OCI-LY3 (cell line): ENCODE measurements around the gene MTHFD1.

Source experiments
- EZH2phosphoT487 ChIP-seq: fragments of 200-600 bp; shearing (Covaris generic); IDR thresholded peaks from 2 replicates; pipeline ENCODE4 v1.6.1; 2018; ENCODE audit warnings: antibody characterized with exemption, mixed run types, low read depth
- TF ChIP-seq, protein P1 (sequence below): fragments of 200-600, 300-600 bp; sonication (generic); IDR thresholded peaks from 2 replicates; pipeline ENCODE4 v1.5.1; 2014; ENCODE audit warnings: antibody characterized with exemption, low read length, low read depth

DNA sequence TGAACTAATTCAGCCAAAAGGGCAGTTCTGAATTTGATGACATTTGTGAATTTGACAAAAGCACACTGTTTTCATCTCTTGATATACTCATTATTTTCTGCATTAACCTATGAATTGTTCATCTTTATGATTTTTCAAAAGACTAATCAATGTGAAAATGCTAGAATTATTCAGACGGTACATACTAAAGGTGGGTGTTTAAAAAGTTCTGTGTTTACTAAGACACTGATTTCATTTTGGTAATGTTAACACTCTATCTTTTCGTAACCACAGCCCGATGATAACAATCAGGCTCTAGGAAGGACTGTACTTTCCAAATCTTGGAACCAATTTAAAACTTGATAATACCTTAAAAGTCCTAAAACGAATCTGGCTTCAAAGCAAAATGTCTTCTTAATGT lies 86.5 kb downstream of the MTHFD1 start:
- TF ChIP-seq, protein P1, sequence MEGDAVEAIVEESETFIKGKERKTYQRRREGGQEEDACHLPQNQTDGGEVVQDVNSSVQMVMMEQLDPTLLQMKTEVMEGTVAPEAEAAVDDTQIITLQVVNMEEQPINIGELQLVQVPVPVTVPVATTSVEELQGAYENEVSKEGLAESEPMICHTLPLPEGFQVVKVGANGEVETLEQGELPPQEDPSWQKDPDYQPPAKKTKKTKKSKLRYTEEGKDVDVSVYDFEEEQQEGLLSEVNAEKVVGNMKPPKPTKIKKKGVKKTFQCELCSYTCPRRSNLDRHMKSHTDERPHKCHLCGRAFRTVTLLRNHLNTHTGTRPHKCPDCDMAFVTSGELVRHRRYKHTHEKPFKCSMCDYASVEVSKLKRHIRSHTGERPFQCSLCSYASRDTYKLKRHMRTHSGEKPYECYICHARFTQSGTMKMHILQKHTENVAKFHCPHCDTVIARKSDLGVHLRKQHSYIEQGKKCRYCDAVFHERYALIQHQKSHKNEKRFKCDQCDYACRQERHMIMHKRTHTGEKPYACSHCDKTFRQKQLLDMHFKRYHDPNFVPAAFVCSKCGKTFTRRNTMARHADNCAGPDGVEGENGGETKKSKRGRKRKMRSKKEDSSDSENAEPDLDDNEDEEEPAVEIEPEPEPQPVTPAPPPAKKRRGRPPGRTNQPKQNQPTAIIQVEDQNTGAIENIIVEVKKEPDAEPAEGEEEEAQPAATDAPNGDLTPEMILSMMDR, result no peak
- no peak for TF ChIP-seq EZH2phosphoT487
